Neural progenitor cell (in vitro differentiated cells): ENCODE results near the gene TMPRSS6. TPM values are rescaled to one million over a fixed set of nuclear protein-coding genes. Genes with fewer than 3 reads are reported as not detected.

Source experiments
- DNase-seq: peaks from one replicate; pipeline ENCODE4 v3.0.0-alpha.2; 2016; ENCODE audit warnings: low spot score
- H2AFZ ChIP-seq: fragments of 200-600 bp; sonication (generic); replicated peaks from 2 replicates; pipeline ENCODE4 v1.6.1; 2016; ENCODE audit warnings: antibody characterized with exemption
- H3F3A ChIP-seq: fragments of 200-600 bp; sonication (generic); 2 replicates; pipeline ENCODE4 v1.6.1; 2016; ENCODE audit warnings: antibody characterized with exemption, low read depth
- H3K27ac ChIP-seq: fragments of 200-600 bp; sonication (generic); 2 replicates; pipeline ENCODE4 v1.5.1; 2016; ENCODE audit warnings: mild to moderate bottlenecking
- H3K27me3 ChIP-seq: fragments of 200-600 bp; sonication (generic); 2 replicates; pipeline ENCODE4 v1.6.1; 2016; ENCODE audit warnings: mild to moderate bottlenecking, moderate library complexity
- H3K36me3 ChIP-seq: fragments of 200-600 bp; sonication (generic); 2 replicates; pipeline ENCODE4 v1.5.1; 2016
- H3K4me1 ChIP-seq: fragments of 200-600 bp; sonication (generic); 2 replicates; pipeline ENCODE4 v1.6.1; 2016; ENCODE audit warnings: mixed run types
- H3K4me2 ChIP-seq: fragments of 200-600 bp; sonication (generic); 2 replicates; pipeline ENCODE4 v1.6.1; 2016
- H3K4me3 ChIP-seq: fragments of 200-600 bp; sonication (generic); 2 replicates; pipeline ENCODE4 v1.5.1; 2016
- H3K79me2 ChIP-seq: fragments of 200-600 bp; sonication (generic); 2 replicates; pipeline ENCODE4 v1.6.1; 2016; ENCODE audit warnings: low read depth
- H3K9ac ChIP-seq: fragments of 200-600 bp; sonication (generic); 2 replicates; pipeline ENCODE4 v1.6.1; 2016
- H3K9me3 ChIP-seq: fragments of 200-600 bp; sonication (generic); 2 replicates; pipeline ENCODE4 v1.5.1; 2016; ENCODE audit warnings: low read depth
- H4K20me1 ChIP-seq: fragments of 200-600 bp; sonication (generic); 2 replicates; pipeline ENCODE4 v1.6.1; 2016; ENCODE audit warnings: low read depth
- H3K27ac Mint-ChIP-seq: 3 replicates; pipeline ENCODE4 v1.8.0; 2021; ENCODE audit warnings: mixed read lengths
- H3K27me3 Mint-ChIP-seq: 2 replicates; pipeline ENCODE4 v1.8.0; 2022; ENCODE audit warnings: low read depth, mild to moderate bottlenecking, inconsistent platforms, moderate library complexity, mixed read lengths; ENCODE audit not compliant: insufficient read depth
- H3K36me3 Mint-ChIP-seq: 3 replicates; pipeline ENCODE4 v1.8.0; 2021; ENCODE audit warnings: mixed read lengths
- H3K4me1 Mint-ChIP-seq: 3 replicates; pipeline ENCODE4 v1.8.0; 2021; ENCODE audit warnings: mixed read lengths
- H3K4me3 Mint-ChIP-seq: 3 replicates; pipeline ENCODE4 v1.8.0; 2021; ENCODE audit warnings: mild to moderate bottlenecking, moderate library complexity, mixed read lengths
- H3K9me3 Mint-ChIP-seq: 3 replicates; pipeline ENCODE4 v1.8.0; 2020; ENCODE audit warnings: mixed read lengths
- EZH2 ChIP-seq: fragments of 200-600 bp; sonication (generic); IDR thresholded peaks from 2 replicates; pipeline ENCODE4 v1.6.1; 2017; ENCODE audit warnings: antibody characterized with exemption, mild to moderate bottlenecking, moderate library complexity
- EZH2phosphoT487 ChIP-seq: fragments of 200-600 bp; sonication (generic); IDR thresholded peaks from 2 replicates; pipeline ENCODE4 v1.6.1; 2017; ENCODE audit warnings: antibody characterized with exemption
- total RNA-seq: library from RNA; depleted of rRNA; stranded (reverse); fragments of >200 nt; gene quantifications from 2 replicates; pipeline ENCODE4 v1.2.3, GENCODE V29; 2015; ENCODE audit warnings: low replicate concordance
- TF ChIP-seq, protein P1 (sequence below): fragments of 200-600 bp; sonication (generic); IDR thresholded peaks from 2 replicates; pipeline ENCODE4 v1.5.1; 2017; ENCODE audit warnings: antibody characterized with exemption, mild to moderate bottlenecking

The TMPRSS6 gene
- total RNA-seq, 1 donor from 2014 or later, result not detected

- Histone ChIP-seq H3K4me3 (no peak overlapping the region), H3K27ac (no peak overlapping the region), H3K79me2 (no peaks in the 10 kb centered on the region), H3K4me1 (peaks cover 11% of the 10 kb centered on the region), H3K27me3 (peaks cover 25% of the 10 kb centered on the region), H3F3A (peaks cover 11% of the 10 kb centered on the region), H3K9me3 (no peaks in the 10 kb centered on the region), H2AFZ (peak overlapping the region; percentile 87), H3K4me2 (peak overlapping the region; percentile 67), H3K9ac (no peak overlapping the region), H4K20me1 (no peaks in the 10 kb centered on the region), H3K36me3 (no peaks in the 10 kb centered on the region)
- TF ChIP-seq EZH2, result no peak
- no peak for TF ChIP-seq EZH2phosphoT487
- TF ChIP-seq, protein P1, sequence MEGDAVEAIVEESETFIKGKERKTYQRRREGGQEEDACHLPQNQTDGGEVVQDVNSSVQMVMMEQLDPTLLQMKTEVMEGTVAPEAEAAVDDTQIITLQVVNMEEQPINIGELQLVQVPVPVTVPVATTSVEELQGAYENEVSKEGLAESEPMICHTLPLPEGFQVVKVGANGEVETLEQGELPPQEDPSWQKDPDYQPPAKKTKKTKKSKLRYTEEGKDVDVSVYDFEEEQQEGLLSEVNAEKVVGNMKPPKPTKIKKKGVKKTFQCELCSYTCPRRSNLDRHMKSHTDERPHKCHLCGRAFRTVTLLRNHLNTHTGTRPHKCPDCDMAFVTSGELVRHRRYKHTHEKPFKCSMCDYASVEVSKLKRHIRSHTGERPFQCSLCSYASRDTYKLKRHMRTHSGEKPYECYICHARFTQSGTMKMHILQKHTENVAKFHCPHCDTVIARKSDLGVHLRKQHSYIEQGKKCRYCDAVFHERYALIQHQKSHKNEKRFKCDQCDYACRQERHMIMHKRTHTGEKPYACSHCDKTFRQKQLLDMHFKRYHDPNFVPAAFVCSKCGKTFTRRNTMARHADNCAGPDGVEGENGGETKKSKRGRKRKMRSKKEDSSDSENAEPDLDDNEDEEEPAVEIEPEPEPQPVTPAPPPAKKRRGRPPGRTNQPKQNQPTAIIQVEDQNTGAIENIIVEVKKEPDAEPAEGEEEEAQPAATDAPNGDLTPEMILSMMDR, result no peak
- H3K4me1 Mint-ChIP-seq, result peaks cover 14% of the 10 kb centered on the region
- H3K27me3 Mint-ChIP-seq, result peaks cover 6% of the 10 kb centered on the region
- H3K9me3 Mint-ChIP-seq, result no peaks in the 10 kb centered on the region
- no peaks in the 10 kb centered on the region for H3K36me3 Mint-ChIP-seq
- no peak overlapping the region for H3K27ac Mint-ChIP-seq
- peak overlapping the region; percentile 1 for H3K4me3 Mint-ChIP-seq
- no peak for DNase-seq
Observed at GRCh38 chr22:37090920-37091695, 18.4 kb downstream of the TMPRSS6 start.

- DNase-seq, result no peak
- Histone ChIP-seq H3F3A (peaks cover 11% of the 10 kb centered on the region), H3K9me3 (no peaks in the 10 kb centered on the region), H3K36me3 (no peaks in the 10 kb centered on the region), H3K4me3 (no peak overlapping the region), H4K20me1 (no peaks in the 10 kb centered on the region), H3K27me3 (peaks cover 9% of the 10 kb centered on the region), H3K27ac (no peak overlapping the region), H3K4me1 (peaks cover 11% of the 10 kb centered on the region), H3K4me2 (no peak overlapping the region), H2AFZ (no peak overlapping the region), H3K79me2 (no peaks in the 10 kb centered on the region), H3K9ac (no peak overlapping the region)
- TF ChIP-seq, protein P1, result no peak
- TF ChIP-seq EZH2phosphoT487 (no peak), EZH2 (no peak)
- no peaks in the 10 kb centered on the region for H3K36me3 Mint-ChIP-seq
- no peaks in the 10 kb centered on the region for H3K9me3 Mint-ChIP-seq
- H3K4me1 Mint-ChIP-seq, result peaks cover 14% of the 10 kb centered on the region
- H3K27ac Mint-ChIP-seq, result no peak overlapping the region
- H3K4me3 Mint-ChIP-seq, result no peak overlapping the region
- H3K27me3 Mint-ChIP-seq, result peaks cover 6% of the 10 kb centered on the region
Observed at GRCh38 chr22:37089434-37089833, 20.1 kb downstream of the TMPRSS6 start.

DNA sequence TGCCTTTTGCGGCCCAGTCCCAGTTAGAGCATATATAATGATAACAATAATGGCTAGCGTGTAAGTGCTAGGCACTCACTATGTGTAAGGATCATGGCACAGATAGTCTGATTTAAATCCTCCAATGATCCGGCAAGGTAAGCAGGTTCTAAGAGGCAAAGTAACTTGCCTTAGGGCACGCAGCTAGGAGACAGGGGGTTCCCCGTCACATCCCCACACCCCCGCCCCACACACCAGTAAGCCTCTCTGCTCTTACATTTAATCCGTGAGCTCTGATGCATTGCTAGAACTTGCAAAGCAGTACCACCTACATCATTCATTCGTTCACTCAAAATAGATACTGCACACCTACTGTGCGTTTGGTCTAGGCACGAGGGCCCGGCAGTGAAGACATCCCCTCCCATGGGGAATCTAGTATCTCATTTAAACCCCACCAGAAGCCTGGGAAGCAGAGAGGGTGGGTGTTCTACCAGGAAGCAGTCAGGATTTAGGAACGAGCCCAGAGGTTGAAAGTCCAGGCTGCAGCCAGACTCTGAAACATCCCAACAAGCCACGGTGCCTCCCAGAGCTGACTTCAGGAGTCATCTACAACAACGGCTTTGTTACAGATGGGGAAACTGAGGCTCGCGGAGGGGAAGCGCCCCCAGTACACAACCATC lies 20.6 kb downstream of the TMPRSS6 start:
- Mint-ChIP-seq H3K4me3 (no peak overlapping the region), H3K27ac (peak overlapping the region; percentile 55), H3K36me3 (no peaks in the 10 kb centered on the region), H3K9me3 (no peaks in the 10 kb centered on the region), H3K4me1 (peaks cover 14% of the 10 kb centered on the region), H3K27me3 (peaks cover 6% of the 10 kb centered on the region)
- Histone ChIP-seq H3K27ac (no peak overlapping the region), H3K9ac (no peak overlapping the region), H3K4me3 (no peak overlapping the region), H3K9me3 (no peaks in the 10 kb centered on the region), H3K79me2 (no peaks in the 10 kb centered on the region), H4K20me1 (no peaks in the 10 kb centered on the region), H3K36me3 (no peaks in the 10 kb centered on the region), H3F3A (peaks cover 11% of the 10 kb centered on the region), H2AFZ (no peak overlapping the region), H3K27me3 (peaks cover 3% of the 10 kb centered on the region), H3K4me2 (no peak overlapping the region), H3K4me1 (peaks cover 11% of the 10 kb centered on the region)
- no peak for DNase-seq
- no peak for TF ChIP-seq EZH2
- TF ChIP-seq, protein P1, result no peak
- no peak for TF ChIP-seq EZH2phosphoT487
